Muscle layer of duodenum (tissue), 2 donors: ENCODE measurements around the gene ABHD12B.

Experiments
- H3K27ac ChIP-seq: one replicate; pipeline ENCODE4 v1.7.0; 2013; ENCODE audit warnings: mild to moderate bottlenecking, low read length
- H3K27me3 ChIP-seq: one replicate; pipeline ENCODE4 v1.7.0; 2013; ENCODE audit warnings: low read depth, mild to moderate bottlenecking, control low read depth, low read length
- H3K36me3 ChIP-seq, 2 donors: one replicate each; pipeline ENCODE4 v1.7.0; 2013; ENCODE audit warnings: low read length in 2 of 2, control low read depth in 1 of 2, mild to moderate bottlenecking in 1 of 2; ENCODE audit not compliant: insufficient read depth in 2 of 2, control insufficient read depth in 1 of 2
- H3K4me1 ChIP-seq, 2 donors: one replicate each; pipeline ENCODE4 v1.7.0; 2013; ENCODE audit warnings: low read length in 2 of 2, mild to moderate bottlenecking in 2 of 2, control low read depth in 1 of 2, moderate library complexity in 1 of 2; ENCODE audit not compliant: insufficient read depth in 2 of 2, control insufficient read depth in 1 of 2
- H3K4me3 ChIP-seq, 2 donors: one replicate each; pipeline ENCODE4 v1.7.0; 2013; ENCODE audit warnings: low read length in 2 of 2, low read depth in 1 of 2, mild to moderate bottlenecking in 1 of 2
- H3K9me3 ChIP-seq, 2 donors: one replicate each; pipeline ENCODE4 v1.7.0; 2013; ENCODE audit warnings: low read length in 2 of 2, control low read depth in 1 of 2, mild to moderate bottlenecking in 1 of 2; ENCODE audit not compliant: control insufficient read depth in 1 of 2
- donor health status: healthy.

ABHD12B gene

DNA sequence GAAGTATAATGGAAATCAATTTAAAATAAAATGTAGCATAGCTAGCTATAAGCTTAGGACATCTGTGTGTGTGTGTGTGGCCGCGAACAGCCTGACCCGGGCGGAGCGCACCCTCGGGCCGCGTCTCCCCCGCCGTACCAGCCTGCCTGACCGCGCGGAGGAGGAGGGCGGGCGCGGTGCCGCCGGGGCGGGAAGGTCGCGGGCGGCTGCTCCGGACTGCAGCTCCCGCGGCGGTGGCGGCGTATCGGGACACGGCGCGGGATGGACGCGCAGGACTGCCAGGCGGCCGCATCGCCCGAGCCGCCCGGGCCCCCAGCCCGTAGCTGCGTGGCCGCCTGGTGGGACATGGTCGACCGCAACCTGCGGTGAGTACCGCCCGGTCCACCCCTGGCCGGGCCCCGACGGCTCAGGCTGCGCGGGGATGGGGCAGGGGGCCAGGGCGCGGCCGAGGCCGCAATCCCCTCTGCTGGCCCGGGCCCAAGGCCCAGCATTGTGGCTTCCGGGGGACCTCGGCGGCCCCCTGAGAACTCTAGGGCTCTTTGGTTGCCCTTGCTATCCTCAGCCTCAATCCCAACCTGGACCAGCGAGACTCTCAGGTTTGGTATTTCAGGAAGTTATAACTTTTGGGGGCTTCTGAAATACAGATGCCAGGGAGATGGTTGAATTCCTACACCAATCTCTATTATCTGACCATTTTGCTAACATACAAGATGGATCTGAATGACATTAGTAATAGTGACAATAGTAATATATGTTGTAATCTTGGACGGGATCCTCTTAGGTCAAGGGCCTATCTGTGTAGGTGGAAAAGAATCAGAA, at the start of gene ABHD12B:
Gene ABHD12B (plus strand): TSS at position 140 of the 819 bp plus-strand sequence. CDS start 122 bp downstream, at position 262.
- peaks cover 11% of the 10 kb centered on the region for H3K27me3 ChIP-seq
- H3K27ac ChIP-seq, result no peak within 1 kb of the TSS
- H3K4me3 ChIP-seq, result peak within 1 kb of the TSS in 1 of 2 donors; percentile 43
- H3K9me3 ChIP-seq, result no peaks in the 10 kb centered on the region
- no peaks in the 10 kb centered on the region for H3K4me1 ChIP-seq
- no peaks in the 10 kb centered on the region for H3K36me3 ChIP-seq

DNA sequence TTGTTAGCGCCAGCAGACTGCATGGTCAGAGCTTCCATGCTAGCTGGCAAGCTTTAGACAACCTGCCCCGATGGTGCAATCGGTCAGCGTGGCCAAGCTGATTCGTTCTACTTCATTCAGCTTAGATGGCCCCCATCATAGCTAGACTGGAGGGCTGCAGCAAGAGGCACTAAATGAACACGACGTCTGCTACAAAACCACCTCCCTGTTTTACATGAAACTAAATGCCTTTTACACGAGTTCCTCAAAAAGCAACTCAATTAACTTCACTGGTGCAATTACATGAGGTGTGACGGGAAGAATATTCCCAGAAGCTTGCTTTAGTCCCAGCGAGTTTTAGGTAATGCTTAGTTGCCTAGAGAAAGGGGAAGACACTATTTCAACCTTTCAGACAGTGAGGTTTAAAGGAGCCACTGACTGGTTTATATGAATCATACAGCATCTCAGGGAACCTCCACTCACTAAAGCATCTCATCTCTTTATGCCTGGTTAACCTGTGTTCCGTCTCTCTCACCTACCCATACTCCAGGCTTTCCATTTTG, 49.3 kb upstream of the ABHD12B start:
- Histone ChIP-seq H3K4me1 (peaks cover 12 to 60% of the 10 kb centered on the region in 2 donors), H3K36me3 (no peaks in the 10 kb centered on the region), H3K27ac (no peak overlapping the region), H3K9me3 (no peaks in the 10 kb centered on the region), H3K27me3 (no peaks in the 10 kb centered on the region), H3K4me3 (peak overlapping the region in 1 of 2 donors; percentile 20)

- Histone ChIP-seq H3K4me3 (peak overlapping the region; percentile 20 to 26), H3K27ac (peak overlapping the region; percentile 41), H3K36me3 (no peaks in the 10 kb centered on the region), H3K27me3 (no peaks in the 10 kb centered on the region), H3K9me3 (no peaks in the 10 kb centered on the region), H3K4me1 (peaks cover 12 to 66% of the 10 kb centered on the region in 2 donors)
Observed at GRCh38 chr14:50823051-50823761, 48.6 kb upstream of the ABHD12B start.

GRCh38 chr14:50823762-50824636, 47.9 kb upstream of the ABHD12B start:
- Histone ChIP-seq H3K36me3 (no peaks in the 10 kb centered on the region), H3K9me3 (no peaks in the 10 kb centered on the region), H3K27me3 (no peaks in the 10 kb centered on the region), H3K4me1 (peaks cover 17 to 74% of the 10 kb centered on the region in 2 donors), H3K27ac (peak overlapping the region; percentile 41), H3K4me3 (peak overlapping the region in 1 of 2 donors; percentile 20)

DNA sequence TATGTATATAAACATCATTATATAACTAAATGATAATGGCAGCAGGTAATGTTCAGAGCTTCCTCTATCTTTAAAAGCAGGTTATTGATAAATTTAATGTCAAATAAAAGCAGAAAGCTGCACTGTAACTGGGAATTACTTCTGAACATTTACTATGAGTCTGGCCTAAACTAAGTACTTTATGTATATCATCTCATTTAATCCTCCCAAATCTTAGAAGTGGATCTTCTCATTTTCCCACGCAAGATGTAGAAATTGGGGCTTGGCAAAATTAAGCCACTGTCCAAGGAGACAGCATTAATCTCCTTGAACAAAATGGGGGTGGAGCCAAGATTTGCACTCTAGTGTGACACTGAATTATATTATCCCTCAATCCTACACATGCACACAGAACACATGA, 46.5 kb upstream of the ABHD12B start:
- H3K9me3 ChIP-seq, result no peaks in the 10 kb centered on the region
- H3K27ac ChIP-seq, result no peak overlapping the region
- peaks cover 18 to 80% of the 10 kb centered on the region in 2 donors for H3K4me1 ChIP-seq
- no peaks in the 10 kb centered on the region for H3K36me3 ChIP-seq
- no peaks in the 10 kb centered on the region for H3K27me3 ChIP-seq
- H3K4me3 ChIP-seq, result no peak overlapping the region

GRCh38 chr14:50826681-50827080, 45.2 kb upstream of the ABHD12B start:
- Histone ChIP-seq H3K4me1 (peaks cover 18 to 73% of the 10 kb centered on the region in 2 donors), H3K27ac (no peak overlapping the region), H3K36me3 (no peaks in the 10 kb centered on the region), H3K4me3 (peak overlapping the region in 1 of 2 donors; percentile 26), H3K27me3 (no peaks in the 10 kb centered on the region), H3K9me3 (no peaks in the 10 kb centered on the region)

GRCh38 chr14:50828721-50829488, 42.9 kb upstream of the ABHD12B start:
- Histone ChIP-seq H3K9me3 (no peaks in the 10 kb centered on the region), H3K4me1 (peaks cover 6 to 52% of the 10 kb centered on the region in 2 donors), H3K4me3 (peak overlapping the region; percentile 76 to 90), H3K36me3 (no peaks in the 10 kb centered on the region), H3K27me3 (no peaks in the 10 kb centered on the region), H3K27ac (peak overlapping the region; percentile 3)

- Histone ChIP-seq H3K4me3 (peak overlapping the region; percentile 76 to 90), H3K4me1 (peaks cover 6 to 45% of the 10 kb centered on the region in 2 donors), H3K36me3 (no peaks in the 10 kb centered on the region), H3K27me3 (no peaks in the 10 kb centered on the region), H3K27ac (peak overlapping the region; percentile 44), H3K9me3 (no peaks in the 10 kb centered on the region)
Observed at GRCh38 chr14:50829489-50830043, 42.3 kb upstream of the ABHD12B start.

DNA sequence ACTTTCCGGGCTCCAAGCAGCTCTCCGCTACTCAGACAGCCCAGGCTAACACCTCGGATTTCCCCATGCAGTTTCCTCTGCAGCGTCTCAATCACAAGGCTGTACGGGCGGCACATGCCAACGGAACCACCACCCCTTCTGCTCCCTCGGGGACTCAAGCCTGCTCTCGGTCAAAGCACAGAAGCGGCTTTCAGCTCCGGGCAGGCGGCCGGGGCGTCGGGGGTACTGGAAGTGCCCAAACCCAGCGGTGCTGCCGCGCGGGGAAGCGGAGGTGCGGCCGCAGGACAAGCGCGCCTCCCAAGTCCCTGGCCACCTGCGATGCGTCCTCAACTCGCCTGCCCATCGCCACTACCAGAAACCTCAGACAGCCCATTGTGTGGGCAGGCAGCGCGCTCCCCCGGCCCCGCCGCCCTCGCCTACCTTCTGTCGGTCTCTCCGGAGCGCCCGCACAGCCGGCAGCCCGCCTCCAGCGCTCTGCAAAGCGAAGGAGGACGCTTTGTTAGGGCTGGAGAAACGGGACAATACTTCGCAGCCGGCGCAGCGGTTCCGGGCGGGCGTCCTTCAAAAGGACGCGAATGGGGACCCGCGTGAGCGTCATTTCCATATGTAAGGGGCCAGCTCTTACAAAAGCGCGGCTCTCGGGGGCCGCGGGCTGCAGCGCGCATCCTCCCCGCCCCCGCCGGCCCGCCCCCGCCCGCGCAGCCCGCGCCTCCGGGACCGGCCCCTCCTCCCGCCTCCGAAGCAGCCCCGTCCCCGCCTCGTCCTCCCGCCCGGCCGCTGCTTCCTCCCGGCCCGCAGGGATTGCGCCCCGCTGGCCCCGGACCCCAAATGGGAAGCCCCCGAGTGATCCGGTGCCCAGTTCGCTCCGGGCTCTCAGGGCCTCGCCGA, 41.6 kb upstream of the ABHD12B start:
- H3K36me3 ChIP-seq, result no peaks in the 10 kb centered on the region
- peak overlapping the region; percentile 76 to 90 for H3K4me3 ChIP-seq
- H3K9me3 ChIP-seq, result no peaks in the 10 kb centered on the region

More for the DNA sequence above, 41.6 kb upstream of the ABHD12B start:
- peak overlapping the region; percentile 44 for H3K27ac ChIP-seq
- peaks cover 6 to 38% of the 10 kb centered on the region in 2 donors for H3K4me1 ChIP-seq
- H3K27me3 ChIP-seq, result no peaks in the 10 kb centered on the region
